GM19238 (cell line): ENCODE measurements around the gene APEH.
"Not testable (repeated sequence)": the region's sequence is repeated elsewhere in the genome, so short reads cannot be mapped to it uniquely, and the experiment has no call there.

ENCODE experiments used
- DNase-seq: peaks from one replicate; pipeline ENCODE4 v3.0.0; 2011; ENCODE audit warnings: low spot score; ENCODE audit not compliant: insufficient read length

APEH gene

GRCh38 chr3:49689908-49690624, 15.9 kb downstream of the APEH start:
- not testable (repeated sequence) for DNase-seq

GRCh38 chr3:49690856-49691255, 16.7 kb downstream of the APEH start:
- not testable (repeated sequence) for DNase-seq

DNA sequence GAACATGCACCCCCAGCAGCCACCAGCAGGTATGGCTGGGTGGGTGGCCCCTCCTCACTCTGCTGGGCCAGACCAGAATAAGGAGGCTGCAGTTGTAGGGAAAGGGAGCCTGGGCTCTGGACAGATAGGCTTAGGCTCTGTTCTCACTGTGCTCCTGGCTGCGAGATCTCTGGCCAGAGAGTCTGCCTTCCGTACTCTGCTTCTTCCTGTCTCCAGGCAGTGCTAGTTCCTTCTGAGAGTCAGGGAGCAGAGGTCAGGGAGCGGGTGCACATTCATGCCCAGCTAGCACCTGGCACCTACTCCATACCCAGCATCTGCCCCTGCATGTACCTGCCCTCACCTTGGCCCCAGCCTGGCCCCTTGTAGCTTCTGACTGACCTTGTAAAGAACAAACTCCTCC, 17.3 kb downstream of the APEH start:
- not testable (repeated sequence) for DNase-seq

DNA sequence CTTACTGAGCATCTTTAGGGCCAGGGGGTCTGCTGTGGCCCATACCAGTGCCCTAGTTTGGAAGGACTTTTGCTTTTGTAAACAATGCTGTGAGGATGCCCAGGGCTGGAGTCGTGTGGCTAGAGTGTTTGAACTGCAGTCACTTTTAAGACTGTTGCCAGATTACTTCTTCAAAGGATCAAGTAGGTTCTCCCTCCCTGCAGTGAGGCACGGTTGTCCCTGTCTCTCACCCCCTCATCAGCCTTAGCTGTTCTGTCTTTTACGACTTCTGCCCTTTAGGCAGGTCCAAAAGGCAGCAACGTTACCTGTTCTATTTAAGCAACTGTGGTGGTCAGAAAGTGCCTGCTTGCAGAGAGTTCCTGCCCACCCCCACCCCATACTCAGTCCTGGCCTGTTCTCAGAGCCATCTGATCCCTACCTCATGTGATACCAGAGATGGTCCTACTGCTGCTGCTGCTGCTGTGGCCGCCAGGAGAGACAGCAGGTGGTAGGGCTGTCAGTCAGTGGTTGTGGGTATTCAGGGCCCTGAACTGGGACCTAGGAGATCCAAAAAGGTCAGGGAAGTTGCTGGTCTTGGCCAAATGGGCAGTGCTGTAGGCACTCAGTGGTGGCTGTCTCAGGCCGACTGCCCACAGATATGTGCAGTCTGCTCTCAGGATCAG, 20.4 kb downstream of the APEH start:
- DNase-seq, result not testable (repeated sequence)

DNA sequence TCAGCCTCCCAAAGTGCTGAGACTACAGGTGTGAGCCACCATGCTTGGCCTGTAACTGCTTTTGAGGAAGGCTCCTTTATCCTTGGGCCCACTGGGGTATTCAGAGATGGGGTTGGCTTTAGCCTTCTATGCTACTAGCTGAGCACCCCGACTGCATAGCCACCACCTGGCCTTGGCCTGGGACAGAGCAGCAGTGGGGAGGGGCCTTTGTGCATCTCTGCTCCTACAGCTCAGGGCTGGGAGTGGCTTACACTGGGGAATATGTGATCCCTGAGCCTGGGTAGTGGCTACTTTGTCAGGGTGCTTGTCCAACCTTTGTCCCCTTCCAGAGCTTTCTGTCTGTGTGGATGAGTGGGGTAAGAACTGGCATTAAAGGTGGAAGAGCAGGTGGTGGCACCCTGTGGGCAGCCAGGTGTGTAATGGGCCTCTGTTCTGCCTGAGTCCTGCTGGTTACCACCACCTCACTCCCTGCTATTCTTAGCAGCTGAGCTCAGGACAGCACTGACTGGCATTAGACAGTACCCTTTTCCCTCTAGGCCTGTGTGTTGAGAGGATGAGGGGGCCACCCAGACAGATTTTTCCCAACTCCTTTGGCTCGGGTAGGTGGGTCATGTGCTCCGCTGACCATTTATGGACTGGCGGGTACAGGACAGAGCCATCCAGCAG, 21.3 kb downstream of the APEH start:
- DNase-seq, result not testable (repeated sequence)

GRCh38 chr3:49699281-49699979, 25.3 kb downstream of the APEH start:
- no peak for DNase-seq

DNA sequence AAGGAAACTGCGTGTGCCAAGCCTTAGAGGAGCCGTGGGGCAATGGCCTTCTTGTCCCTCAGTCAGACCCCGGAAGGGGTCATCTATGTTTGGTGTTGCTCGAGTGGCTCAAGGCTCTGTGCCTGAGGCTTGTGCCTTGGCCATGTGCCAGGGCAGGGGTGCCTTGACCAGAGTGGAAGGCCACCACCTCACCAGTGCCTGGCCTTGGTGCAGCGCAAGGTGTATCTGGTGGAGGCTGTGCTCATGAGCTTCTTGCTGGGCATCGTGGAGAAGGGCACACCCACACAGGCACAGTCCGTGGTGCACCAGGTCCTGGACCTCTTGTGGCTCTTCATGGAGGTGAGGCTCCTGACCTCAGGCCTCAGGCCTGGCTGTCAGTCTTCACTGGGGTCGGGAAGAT, 25.9 kb downstream of the APEH start:
- no peak for DNase-seq

DNA sequence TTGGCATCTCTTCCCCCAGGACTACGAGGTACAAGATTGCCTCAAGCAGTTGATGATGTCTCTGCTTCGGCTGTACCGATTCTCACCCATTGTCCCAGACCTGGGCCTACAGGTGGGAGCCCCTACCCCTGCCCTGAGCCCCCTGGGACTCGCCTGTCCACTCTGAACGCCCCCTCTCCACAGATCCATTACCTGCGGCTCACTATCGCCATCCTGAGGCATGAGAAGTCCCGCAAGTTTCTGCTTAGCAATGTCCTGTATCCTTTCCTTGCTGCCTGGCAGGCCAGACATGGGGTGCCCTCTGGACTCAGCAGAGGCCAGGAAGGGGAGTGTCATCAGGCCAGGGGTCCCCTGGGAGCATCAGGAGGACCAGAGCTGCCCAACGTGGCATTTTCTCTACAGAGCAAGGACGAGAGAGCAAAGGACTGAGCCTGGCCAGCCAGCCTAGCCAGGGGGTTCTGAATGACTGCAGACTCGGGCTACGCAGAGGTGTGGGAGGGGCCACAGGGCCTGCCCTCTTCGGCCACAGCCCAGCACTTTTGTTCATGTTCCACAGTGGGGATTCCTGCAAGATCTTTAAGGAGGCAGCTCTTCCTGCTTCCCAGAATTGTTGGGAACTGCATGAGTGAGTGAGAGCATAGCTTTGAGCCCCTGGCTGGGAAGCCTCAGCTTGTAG, 26.4 kb downstream of the APEH start:
- DNase-seq, result no peak

GRCh38 chr3:49701388-49702077, 27.4 kb downstream of the APEH start:
- DNase-seq, result no peak

DNA sequence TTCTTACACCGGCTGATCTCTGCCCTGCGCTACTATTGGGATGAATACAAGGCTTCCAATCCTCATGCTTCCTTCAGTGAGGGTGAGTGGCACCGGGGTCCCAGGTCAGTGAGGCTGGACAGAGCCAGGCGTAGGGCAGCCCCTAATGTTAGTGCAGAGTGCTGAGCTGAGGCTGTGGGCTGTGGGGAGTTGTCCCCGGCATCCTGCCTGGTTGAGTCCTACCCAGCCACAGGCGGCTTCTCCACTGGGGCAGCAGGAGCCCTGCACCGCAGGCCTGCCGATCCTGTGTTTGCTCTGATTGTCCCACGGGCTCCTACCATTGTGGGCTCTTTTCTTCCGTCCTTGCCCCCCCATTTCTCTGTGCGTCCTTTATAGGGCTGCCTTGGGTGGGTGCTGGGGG, 28.5 kb downstream of the APEH start:
- DNase-seq, result no peak

DNA sequence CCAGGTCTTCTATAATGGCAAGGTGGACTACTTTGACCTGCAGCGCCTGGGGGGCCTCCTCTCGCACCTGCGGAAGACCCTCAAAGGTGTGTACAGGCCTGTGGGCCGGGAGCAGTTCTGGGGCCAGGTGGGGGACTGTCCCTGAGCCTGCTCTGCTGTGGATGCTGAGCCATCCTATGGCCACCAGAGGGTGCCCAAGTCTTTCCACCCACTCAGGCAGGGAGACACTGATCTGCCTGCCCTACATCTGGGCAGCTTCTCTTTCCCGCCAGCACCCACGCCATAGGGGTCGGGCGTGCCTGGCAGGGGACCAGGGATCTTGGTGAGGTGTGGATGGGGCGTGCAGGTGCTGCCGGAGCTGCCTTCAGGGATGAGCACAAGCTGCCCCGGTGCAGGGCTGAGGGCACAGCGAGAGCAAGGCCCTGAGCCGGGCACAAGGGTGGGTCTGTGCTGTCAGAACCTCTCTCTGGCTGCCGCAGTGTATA, 29.3 kb downstream of the APEH start:
- DNase-seq, result peak; percentile 81

DNA sequence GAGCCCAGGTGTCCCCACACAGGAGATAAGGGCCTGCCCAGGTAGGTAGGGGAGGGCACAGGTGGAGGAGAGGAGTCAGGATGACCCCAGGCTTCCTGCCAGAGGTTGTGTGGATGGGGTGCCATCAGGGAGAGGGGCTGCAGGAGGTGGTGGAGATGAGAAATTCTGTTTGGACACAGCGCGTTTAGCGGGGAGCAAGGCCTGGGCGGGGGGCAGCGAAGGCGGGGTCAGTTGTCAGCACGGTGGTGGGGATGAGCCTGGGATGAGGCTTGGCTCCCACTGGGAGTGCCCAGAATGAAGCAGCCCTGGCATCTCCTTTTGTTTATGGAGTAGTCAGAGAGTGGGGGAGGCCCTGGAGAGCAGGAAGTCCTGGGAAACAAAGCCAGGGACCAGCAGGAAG, 29.8 kb downstream of the APEH start:
- DNase-seq, result no peak

- DNase-seq, result no peak
These were observed 30.5 kb downstream of the APEH start for GRCh38 chr3:49704629-49705028.

DNA sequence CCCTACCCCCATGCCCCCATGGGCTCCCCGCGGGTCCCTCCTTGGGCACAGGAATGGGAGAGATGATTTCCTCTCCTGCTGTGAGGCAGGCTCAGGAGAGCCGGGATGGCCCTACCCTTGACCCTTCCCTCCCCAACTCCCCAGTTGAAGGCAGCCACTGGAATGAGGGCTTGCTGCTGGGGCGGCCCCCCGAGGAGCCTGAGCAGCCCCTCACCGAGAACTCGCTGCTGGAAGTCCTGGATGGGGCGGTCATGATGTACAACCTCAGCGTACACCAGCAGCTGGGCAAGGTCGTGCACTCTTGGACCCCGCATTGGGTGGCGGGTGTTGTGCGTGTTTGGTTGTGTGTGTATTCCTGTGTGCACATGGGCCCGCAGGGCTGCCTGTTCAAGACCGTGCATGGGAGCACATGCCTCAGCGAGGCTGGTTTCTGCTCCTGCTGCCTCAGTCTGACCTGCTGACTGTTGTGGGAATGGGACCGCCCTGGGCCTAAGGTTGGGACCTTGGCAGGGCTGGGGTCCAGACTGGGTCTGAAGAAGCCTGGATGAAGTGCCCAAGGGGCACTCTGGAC, 31.3 kb downstream of the APEH start:
- no peak for DNase-seq

- no peak for DNase-seq
These were observed 32.4 kb downstream of the APEH start for GRCh38 chr3:49706456-49707112.

- no peak for DNase-seq
These were observed 32.9 kb downstream of the APEH start for GRCh38 chr3:49707113-49707480.

- no peak for DNase-seq
These were observed 35.7 kb downstream of the APEH start for GRCh38 chr3:49709852-49710251.

- DNase-seq, result no peak
These were observed 37.3 kb downstream of the APEH start for GRCh38 chr3:49711489-49711888.

- DNase-seq, result no peak
These were observed 38.0 kb downstream of the APEH start for GRCh38 chr3:49712166-49712565.
